GM12878 (cell line): ENCODE results near the gene MAP7D2. TPM values are rescaled to one million over a fixed set of nuclear protein-coding genes. Genes with fewer than 3 reads are reported as not detected.

ENCODE experiments used
- ATAC-seq: fragments of 200-7000 bp; cut with Tn5 transposase; 3 replicates; pipeline ENCODE4 v1.9.1; 2020; ENCODE audit warnings: mild to moderate bottlenecking, moderate library complexity
- BruUV-seq: library from RNA; stranded (reverse); fragments of 400-500 nt; replicated peaks from 2 replicates; lab custom pipeline; 2021; lab: Mats Ljungman, UMichigan
- CTCF ChIA-PET: fragments of 300-600 bp; sonication (Branson Sonifier 250); formaldehyde crosslinking; extraction: SDS; loops from one replicate; lab custom pipeline; 2021; ENCODE audit warnings: inconsistent platforms; lab: Yijun Ruan, JAX
- POLR2A ChIA-PET: fragments of 350-600 bp; formaldehyde crosslinking; extraction: SDS; loops from one replicate; lab custom pipeline; 2021; ENCODE audit warnings: inconsistent platforms; lab: Charles Lee
- RAD21 ChIA-PET: fragments of 300-600 bp; sonication (Branson Sonifier 250); formaldehyde crosslinking; loops from one replicate; lab custom pipeline; 2023; ENCODE audit warnings: antibody characterized with exemption; ENCODE audit not compliant: unreplicated experiment; lab: Charles Lee
- SMC1A ChIA-PET: fragments of 300-600 bp; sonication (Branson Sonifier 250); formaldehyde crosslinking; loops from one replicate; lab custom pipeline; 2023; ENCODE audit not compliant: unreplicated experiment, uncharacterized antibody; lab: Charles Lee
- DNase-seq: peaks from one replicate; pipeline ENCODE4 v3.0.0-alpha.2; 2011; ENCODE audit warnings: low read depth, low spot score
- FAIRE-seq: peaks from 3 replicates; lab custom pipeline; 2011; peaks lifted over from hg19 to GRCh38; lab: Jason Lieb, UNC
- H2AFZ ChIP-seq: 2 replicates; pipeline ENCODE4 v1.6.0; 2011; ENCODE audit warnings: low read depth, low read length, control low read depth; ENCODE audit not compliant: control insufficient read depth
- H3K27ac ChIP-seq: 2 replicates; pipeline ENCODE4 v1.5.1; 2011; ENCODE audit warnings: control low read depth; ENCODE audit not compliant: control insufficient read depth, insufficient read depth
- H3K27me3 ChIP-seq, 2 experiments: replicated peaks in 1 of 2; 2 replicates each; pipeline versions ENCODE4 v1.6.0 to v1.6.1; 2011; ENCODE audit warnings: low read length in 1 of 2; ENCODE audit not compliant: control insufficient read depth in 2 of 2, insufficient read depth in 2 of 2
- H3K36me3 ChIP-seq, 2 experiments: 2 replicates each; pipeline ENCODE4 v1.5.1; 2011; ENCODE audit warnings: low read length in 1 of 2; ENCODE audit not compliant: control insufficient read depth in 2 of 2, insufficient read depth in 2 of 2
- H3K4me1 ChIP-seq: 2 replicates; pipeline ENCODE4 v1.6.1; 2011; ENCODE audit warnings: mild to moderate bottlenecking, low read length, moderate library complexity, mixed read lengths; ENCODE audit not compliant: control insufficient read depth, insufficient read depth
- H3K4me2 ChIP-seq: 2 replicates; pipeline ENCODE4 v1.6.0; 2011; ENCODE audit warnings: control low read depth; ENCODE audit not compliant: control insufficient read depth, insufficient read depth
- H3K4me3 ChIP-seq: fragments of 200-600 bp; sonication (generic); 2 replicates; pipeline ENCODE4 v1.5.1; 2016
- H3K79me2 ChIP-seq: 2 replicates; pipeline ENCODE4 v1.6.0; 2011; ENCODE audit warnings: low read length; ENCODE audit not compliant: control insufficient read depth, insufficient read depth
- H3K9ac ChIP-seq: 2 replicates; pipeline ENCODE4 v1.8.0; 2011; ENCODE audit warnings: low read length, control low read depth, mixed read lengths; ENCODE audit not compliant: control insufficient read depth, insufficient read depth
- H3K9me3 ChIP-seq: replicated peaks from 3 replicates; pipeline ENCODE4 v1.5.1; 2011; ENCODE audit warnings: mild to moderate bottlenecking, low read length; ENCODE audit not compliant: control insufficient read depth, insufficient read depth
- H4K20me1 ChIP-seq: 2 replicates; pipeline ENCODE4 v1.6.0; 2011; ENCODE audit not compliant: control insufficient read depth, insufficient read depth
- BHLHE40 ChIP-seq, 2 experiments: fragments of 450-650 bp in 1 of 2; IDR thresholded peaks; 2 replicates each; pipeline ENCODE4 v1.6.1; 2011 to 2017; ENCODE audit warnings: low read depth in 2 of 2, borderline replicate concordance in 1 of 2, improper control_type of control experiment in 1 of 2, low read length in 1 of 2, mild to moderate bottlenecking in 1 of 2
- MYB ChIP-seq: fragments of 150-350 bp; IDR thresholded peaks from 2 replicates; pipeline ENCODE4 v1.6.1; 2014; ENCODE audit warnings: mild to moderate bottlenecking, low read depth, low read length, borderline replicate concordance
- RAD21 ChIP-seq: IDR thresholded peaks from 2 replicates; pipeline ENCODE4 v1.6.1; 2011; ENCODE audit warnings: mild to moderate bottlenecking, low read depth, low read length, moderate library complexity; ENCODE audit not compliant: insufficient read depth
- WGBS: methylation state at CpG from one replicate; pipeline ENCODE4 v1.1.6; 2016; ENCODE audit warnings: low lambda C conversion rate; ENCODE audit not compliant: insufficient replicate concordance, insufficient coverage; ENCODE audit errors: missing lambda C conversion rate; 5-methylcytosine and 5-hydroxymethylcytosine counted together
- in situ Hi-C: fragments of 300-500 bp; cut with MboI; formaldehyde crosslinking; loops from 9 replicates; pipeline ENCODE4 v1.14.3; 2018; ENCODE audit warnings: mixed read lengths
- intact Hi-C: fragments of 100-400 bp; cut with micrococcal nuclease; formaldehyde crosslinking; loops from one replicate; pipeline ENCODE4 v1.14.2; 2022; ENCODE audit not compliant: unreplicated experiment
- polyA plus RNA-seq, 11 experiments: library from polyadenylated mRNA; depleted of rRNA in 4 of 11; unstranded in 6 of 11; stranded (reverse) in 5 of 11; fragments of >200 nt; fragmentation: Nextera tagmentation in 4 of 11; fragmentation: Illumina TruSeq in 1 of 11; extraction: Ambion mirVana in 4 of 11; extraction: Trizol in 1 of 11; gene quantifications; 1 replicate in 1 of 11; 2 replicates in 10 of 11; pipeline versions ENCODE4 v1.2.1 to v1.2.3, GENCODE V29; 2011 to 2016; ENCODE audit warnings: inconsistent platforms in 2 of 11, missing spikeins in 2 of 11, low read depth in 1 of 11
- total RNA-seq, 4 experiments: library from RNA; depleted of rRNA in 3 of 4; stranded (reverse); fragments of >200 nt in 3 of 4; fragmentation: Illumina TruSeq in 1 of 4; extraction: Trizol in 1 of 4; gene quantifications; 2 replicates each; pipeline versions ENCODE4 v1.2.1 to v1.2.3, GENCODE V29; 2013 to 2021
- TF ChIP-seq, protein P1 (sequence below), 3 experiments: IDR thresholded peaks in 2 of 3; conservative IDR thresholded peaks in 1 of 3; 2 replicates each; pipeline ENCODE4 v1.5.1; 2011; ENCODE audit warnings: low read depth in 3 of 3, low read length in 3 of 3, mild to moderate bottlenecking in 3 of 3, control low read depth in 2 of 3, moderate library complexity in 2 of 3, inconsistent platforms in 1 of 3, mixed read lengths in 1 of 3; ENCODE audit not compliant: control insufficient read depth in 2 of 3, insufficient read depth in 1 of 3; ENCODE audit errors: extremely low read depth in 1 of 3

The MAP7D2 gene
- total and polyA plus RNA-seq, 10 of the 15 experiments (the other 5 are each of a cell fraction or from before 2014, with no cell fraction given) = 0.06 to 18.4 (median 0.22) TPM

DNA sequence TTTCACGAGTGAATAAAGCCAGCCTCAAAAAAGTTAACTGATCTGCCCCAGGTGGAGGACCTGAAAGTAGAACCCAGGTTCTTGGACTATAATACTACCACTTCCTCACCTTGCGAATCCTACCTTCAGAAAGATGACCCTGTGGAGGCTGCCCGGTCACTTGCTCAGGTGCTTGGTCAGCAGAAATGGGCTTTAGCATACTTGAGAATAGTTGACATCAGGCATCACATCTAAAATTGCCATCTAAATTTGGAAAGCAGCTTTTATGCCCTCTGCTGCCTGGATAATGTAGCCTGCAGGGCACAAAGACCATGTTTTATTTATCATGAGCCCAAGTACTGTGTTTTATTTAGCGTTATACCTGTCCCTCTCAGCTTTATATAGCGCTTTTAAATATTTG lies 128.9 kb downstream of the MAP7D2 start:
- intact Hi-C loops (no loop called here), in situ Hi-C loops (no loop called here)
- Histone ChIP-seq H3K36me3 (no peaks in the 10 kb centered on the region), H3K4me2 (no peak overlapping the region), H3K27ac (no peak overlapping the region), H3K4me3 (no peak overlapping the region), H3K4me1 (no peaks in the 10 kb centered on the region), H3K9me3 (no peaks in the 10 kb centered on the region), H4K20me1 (no peaks in the 10 kb centered on the region)
- FAIRE-seq = no peak
- ChIA-PET POLR2A (interaction anchor here (0.6 kb wide), 1 partner anchor 30 kb away, joined by 4 read pairs; no protein-coding TSS in a partner anchor), CTCF (interaction anchor here (0.8 to 3.4 kb wide), 5 partner anchors 15 to 83 kb away, joined by 3 to 19 read pairs (median 5); no protein-coding TSS in a partner anchor), RAD21 (interaction anchor here (1.5 to 4.4 kb wide), 2 partner anchors 74 to 83 kb away, joined by 5 to 19 read pairs; no protein-coding TSS in a partner anchor)
- TSS peak; percentile 65 for BruUV-seq
- TF ChIP-seq RAD21 (0 out of 2 replicates have a peak, but pooled peaks have one; percentile 12), BHLHE40 (IDR thresholded peaks at IDR 0.05; ENCODE audit: borderline replicate concordance in 1 of 2, low read depth in 2 of 2, low read length in 1 of 2) (no peak), MYB (no peak)
- TF ChIP-seq, protein P1, sequence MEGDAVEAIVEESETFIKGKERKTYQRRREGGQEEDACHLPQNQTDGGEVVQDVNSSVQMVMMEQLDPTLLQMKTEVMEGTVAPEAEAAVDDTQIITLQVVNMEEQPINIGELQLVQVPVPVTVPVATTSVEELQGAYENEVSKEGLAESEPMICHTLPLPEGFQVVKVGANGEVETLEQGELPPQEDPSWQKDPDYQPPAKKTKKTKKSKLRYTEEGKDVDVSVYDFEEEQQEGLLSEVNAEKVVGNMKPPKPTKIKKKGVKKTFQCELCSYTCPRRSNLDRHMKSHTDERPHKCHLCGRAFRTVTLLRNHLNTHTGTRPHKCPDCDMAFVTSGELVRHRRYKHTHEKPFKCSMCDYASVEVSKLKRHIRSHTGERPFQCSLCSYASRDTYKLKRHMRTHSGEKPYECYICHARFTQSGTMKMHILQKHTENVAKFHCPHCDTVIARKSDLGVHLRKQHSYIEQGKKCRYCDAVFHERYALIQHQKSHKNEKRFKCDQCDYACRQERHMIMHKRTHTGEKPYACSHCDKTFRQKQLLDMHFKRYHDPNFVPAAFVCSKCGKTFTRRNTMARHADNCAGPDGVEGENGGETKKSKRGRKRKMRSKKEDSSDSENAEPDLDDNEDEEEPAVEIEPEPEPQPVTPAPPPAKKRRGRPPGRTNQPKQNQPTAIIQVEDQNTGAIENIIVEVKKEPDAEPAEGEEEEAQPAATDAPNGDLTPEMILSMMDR (IDR thresholded peaks at IDR 0.05 in 2 of 3, conservative IDR thresholded peaks at IDR 0.05 in 1 of 3; ENCODE audit: control insufficient read depth in 2 of 3, extremely low read depth in 1 of 3, insufficient read depth in 1 of 3, low read depth in 3 of 3, low read length in 3 of 3) = peak in 1 of 3 experiments; percentile 21; a peak in 1 of 6 replicates
- TF ChIP-seq, all 136 proteins: peak for 2
- ATAC-seq (no peak), DNase-seq (no peak)
- Histone ChIP-seq H3K9ac (no peak overlapping the region), H3K79me2 (peaks cover 3% of the 10 kb centered on the region; the same call in 1 of the 2 replicates), H2AFZ (no peak overlapping the region), H3K27me3 (no peaks in the 10 kb centered on the region)
- SMC1A ChIA-PET = interaction anchor here (1.0 to 2.9 kb wide), 4 partner anchors 16 to 242 kb away, joined by 3 to 19 read pairs (median 4); no protein-coding TSS in a partner anchor
- WGBS = 80% methylated on average over 5 of the region's 5 CpGs
